ENCODE measurements around the gene C1orf50.
A peak's percentile ranks its signal among the peaks of the same experiment; 100 is the strongest.

The C1orf50 gene

DNA sequence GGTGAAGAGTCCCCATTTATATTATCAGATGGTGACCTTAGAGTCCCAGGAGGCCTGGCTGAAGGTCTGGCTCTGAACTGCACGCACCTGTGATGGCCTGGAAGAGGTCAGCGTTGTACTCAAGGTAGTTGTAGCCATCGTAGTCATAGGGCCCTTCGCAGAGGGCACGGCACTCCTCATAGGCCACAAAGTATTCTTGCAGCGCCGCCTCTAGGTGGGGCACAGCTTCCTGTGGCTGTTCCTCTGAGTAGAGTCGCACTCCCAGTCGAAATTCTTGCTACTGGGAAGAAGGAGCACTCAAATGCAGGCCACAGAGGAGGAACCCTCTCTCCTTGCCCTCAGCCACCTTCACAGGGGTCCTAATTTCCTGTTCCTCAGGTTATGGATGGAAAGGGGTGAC lies 7.9 kb upstream of the C1orf50 start:
- no peak for DNase-seq (ENCODE audit: low spot score)

DNA sequence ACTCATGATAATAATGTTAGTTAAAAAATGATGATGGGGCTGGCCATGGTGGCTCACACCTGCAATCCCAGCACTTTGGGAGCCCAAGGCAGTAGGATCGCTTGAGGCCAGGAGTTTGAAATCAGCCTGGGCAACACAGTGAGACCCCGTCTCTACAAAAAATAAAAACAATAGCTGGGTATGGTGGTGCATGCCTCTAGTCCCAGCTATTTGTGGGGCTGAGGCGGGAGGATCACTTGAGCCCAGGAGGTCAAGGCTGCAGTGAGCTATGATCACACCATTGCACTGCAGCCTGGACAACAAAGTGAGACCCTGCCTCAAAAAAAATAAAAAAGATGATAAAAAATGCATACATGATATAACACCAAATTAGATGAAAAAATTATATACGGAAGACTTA lies 5.5 kb upstream of the C1orf50 start:
- DNase-seq (ENCODE audit: low spot score), result no peak

GRCh38 chr1:42762269-42762668 lies 4.8 kb upstream of the C1orf50 start:
- no peak for DNase-seq (ENCODE audit: low spot score)

GRCh38 chr1:42765269-42765668 lies 1.8 kb upstream of the C1orf50 start:
- DNase-seq (ENCODE audit: low spot score), result no peak

DNA sequence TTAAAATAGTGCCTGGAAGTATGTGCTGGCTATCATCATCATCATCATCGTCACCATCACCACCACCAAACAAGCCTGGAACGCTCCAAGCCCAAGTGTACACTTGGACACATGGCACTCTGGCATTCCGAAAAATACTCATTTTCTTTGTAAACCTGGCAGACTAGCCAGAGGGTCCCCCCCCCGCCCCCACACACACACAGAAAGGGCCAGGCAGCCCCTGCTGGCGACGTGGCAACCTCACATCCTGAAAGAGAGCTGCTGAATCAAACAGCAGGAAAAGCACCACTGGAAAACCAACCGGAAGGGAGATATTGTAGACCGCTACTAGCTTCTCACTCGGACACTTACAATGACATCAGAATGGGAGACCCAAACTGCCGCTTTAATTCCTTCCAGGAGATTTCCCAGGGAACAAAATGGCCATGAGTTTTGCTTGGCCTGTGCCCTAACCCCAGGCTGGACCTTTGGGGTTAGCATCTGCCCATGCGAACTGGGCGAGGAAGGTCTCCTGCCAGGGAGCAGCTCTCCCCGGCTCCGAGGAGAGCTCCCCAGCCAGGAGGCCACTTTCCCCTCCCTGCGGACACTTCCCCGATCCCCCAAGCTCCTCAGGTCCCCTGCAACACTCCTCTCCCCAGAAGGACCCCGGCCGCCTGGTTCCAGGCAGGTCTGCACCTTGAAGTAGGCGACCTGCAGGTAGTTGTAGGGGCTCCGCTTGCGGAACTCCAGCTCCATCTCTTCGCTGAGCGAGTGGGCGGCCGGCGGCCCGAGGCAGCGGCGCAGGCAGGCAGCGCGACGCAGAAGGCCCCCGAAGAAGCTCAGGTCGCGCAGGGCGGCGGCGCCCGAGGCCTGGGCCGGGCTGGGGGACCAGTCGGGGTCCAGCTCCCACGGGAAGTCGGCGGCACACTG lies 963 bp upstream of the C1orf50 start:
- DNase-seq (ENCODE audit: low spot score), result peak; percentile 74

- no peak for DNase-seq (ENCODE audit: low spot score)
These were observed 506 bp downstream of the C1orf50 start for GRCh38 chr1:42767510-42768000.

DNA sequence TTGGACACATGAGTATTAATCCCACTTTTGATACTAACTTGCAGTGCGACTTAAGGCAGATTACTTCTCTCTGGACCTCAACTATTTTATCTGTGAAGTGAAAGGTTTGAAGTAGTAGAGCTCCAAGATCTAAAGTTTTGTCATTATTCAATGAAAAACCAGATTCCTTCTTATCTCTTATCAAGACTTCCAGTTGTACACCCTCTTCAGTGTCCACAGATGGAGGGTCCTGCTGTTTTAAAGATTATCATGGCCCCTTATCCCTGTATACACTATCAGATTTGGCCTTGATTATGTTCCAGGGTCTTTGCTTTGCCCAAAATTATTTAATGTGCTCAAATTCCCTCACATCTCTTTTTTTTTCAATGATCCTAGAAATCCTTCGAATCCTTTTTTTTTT lies 1.1 kb downstream of the C1orf50 start:
- DNase-seq (ENCODE audit: low spot score), result no peak

DNA sequence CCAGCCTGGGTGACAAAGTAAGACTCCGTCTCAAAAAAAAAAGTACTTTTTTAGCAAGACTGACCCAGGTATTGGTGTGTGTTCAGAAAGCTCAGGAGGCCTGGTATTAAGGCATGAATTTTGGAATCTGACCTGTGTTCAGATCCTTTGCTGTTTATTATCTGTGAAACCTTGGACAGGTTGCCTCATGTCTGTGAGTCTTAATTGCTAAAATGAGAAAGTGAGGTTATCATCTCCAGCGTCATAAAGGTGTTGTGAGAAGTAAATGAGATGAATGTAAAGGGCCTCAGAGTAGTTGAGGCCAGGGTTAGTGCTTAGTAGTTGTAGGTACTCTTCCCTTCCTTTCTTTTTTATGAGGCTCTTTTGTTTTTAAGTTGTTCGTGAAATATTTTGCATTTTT lies 2.8 kb downstream of the C1orf50 start:
- no peak for DNase-seq (ENCODE audit: low spot score)

DNA sequence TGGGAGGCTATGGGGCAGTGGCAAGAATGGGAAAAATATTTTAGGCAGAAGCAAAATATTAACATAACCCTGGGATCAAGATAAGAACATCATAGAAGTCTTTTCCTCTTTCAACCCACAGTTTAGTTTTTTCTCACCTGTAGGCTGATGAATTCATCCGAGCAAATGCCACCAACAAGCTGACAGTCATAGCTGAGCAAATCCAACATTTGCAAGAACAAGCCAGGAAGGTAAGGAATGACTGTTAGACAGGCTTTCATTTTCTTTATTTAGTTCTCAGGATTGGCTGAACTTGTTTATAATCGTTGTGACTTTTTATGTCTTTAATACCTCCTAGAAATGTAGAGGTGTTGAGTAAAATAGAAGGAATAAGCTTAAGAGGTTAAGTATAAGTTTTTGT lies 6.4 kb downstream of the C1orf50 start:
- DNase-seq (ENCODE audit: low spot score), result no peak

DNA sequence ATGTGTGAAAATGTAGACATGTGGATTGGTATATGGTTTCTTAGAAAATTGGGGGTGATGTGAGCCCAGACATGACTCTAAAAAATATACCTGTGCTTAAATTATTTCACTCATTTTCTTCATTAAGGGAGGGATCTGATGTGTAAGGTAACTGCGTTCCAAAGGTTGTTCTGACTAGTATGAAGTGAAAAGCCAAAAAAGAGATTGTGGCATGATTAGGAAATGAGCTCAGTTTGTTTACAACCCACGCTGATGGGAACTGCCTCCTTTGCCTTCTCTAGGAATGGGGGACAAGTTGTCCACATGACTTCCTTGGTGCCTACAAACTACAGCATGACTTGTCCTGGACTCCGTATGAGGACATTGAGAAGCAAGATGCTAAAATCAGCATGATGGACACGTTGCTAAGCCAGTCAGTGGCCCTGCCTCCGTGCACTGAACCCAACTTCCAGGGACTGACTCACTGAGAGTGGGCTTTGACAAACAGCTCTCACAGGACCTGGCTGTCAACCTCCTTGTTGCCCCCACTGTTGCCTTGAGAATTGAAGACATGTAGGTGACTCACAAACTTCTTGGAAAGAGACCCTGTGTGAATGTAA lies 8.0 kb downstream of the C1orf50 start:
- DNase-seq (ENCODE audit: low spot score), result no peak

DNA sequence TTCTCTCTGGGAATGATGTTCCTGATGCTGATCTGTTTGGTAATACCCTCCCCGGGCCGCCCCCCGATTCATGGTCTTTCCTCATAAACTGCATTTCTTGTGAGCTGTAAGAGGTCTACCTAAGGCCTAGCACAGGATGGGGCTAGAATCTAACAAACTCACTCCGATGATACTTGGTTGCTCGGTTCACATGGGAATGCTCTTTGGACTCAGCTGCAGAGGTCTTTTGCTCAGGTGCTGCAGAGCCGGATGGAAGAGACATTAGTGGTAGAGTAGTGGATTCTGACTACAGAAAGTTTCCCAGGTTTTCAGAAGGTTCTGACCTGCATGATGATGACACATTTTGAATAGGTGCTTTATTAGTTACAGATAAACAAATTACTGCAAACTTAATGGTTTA lies 9.5 kb downstream of the C1orf50 start:
- no peak for DNase-seq (ENCODE audit: low spot score)

DNA sequence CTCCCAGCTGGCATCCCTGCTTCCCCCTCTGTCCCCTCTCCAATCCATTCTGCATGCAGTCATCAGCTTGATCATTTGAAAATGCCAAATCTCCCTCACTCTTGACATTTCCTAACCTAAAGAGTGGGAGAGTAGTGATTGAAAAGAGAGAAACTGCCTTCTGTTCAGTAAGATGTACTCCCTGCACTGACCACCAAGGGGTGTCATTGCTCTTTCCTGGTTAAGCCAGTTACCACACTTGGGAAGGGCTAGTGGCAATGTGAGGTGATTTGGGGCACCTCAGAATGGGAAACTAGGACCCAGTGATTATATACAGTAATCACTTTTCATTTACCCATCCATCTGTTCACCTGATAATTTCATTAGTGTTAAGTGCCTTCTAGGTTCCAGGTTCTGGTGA lies 10.8 kb downstream of the C1orf50 start:
- peak; percentile 71 for DNase-seq (ENCODE audit: low spot score)

GRCh38 chr1:42779725-42780124 lies 12.7 kb downstream of the C1orf50 start:
- no peak for DNase-seq (ENCODE audit: low spot score)

- no peak for DNase-seq (ENCODE audit: low spot score)
These were observed 13.1 kb downstream of the C1orf50 start for GRCh38 chr1:42780176-42780575.

DNA sequence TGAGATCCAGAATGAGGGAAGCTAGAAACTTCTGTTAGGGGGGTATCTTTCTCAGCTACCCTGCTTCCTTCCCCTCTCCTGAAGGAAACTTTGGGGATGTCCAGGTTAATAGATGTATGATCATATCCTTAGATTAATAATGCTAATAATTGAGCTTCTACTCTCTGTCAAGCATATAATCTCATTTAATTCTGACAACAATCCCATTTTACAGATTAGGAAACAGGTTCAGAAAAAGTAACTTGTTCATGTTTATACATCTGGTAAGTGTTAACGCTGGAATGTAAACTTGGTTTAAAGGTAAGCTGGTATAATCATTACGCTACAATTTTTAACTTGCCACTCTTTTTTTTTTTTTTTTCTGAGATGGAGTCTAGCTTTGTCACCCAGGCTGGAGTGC lies 16.0 kb downstream of the C1orf50 start:
- DNase-seq (ENCODE audit: low spot score), result no peak

- no peak for DNase-seq (ENCODE audit: low spot score)
These were observed 17.5 kb downstream of the C1orf50 start for GRCh38 chr1:42784547-42784945.

DNA sequence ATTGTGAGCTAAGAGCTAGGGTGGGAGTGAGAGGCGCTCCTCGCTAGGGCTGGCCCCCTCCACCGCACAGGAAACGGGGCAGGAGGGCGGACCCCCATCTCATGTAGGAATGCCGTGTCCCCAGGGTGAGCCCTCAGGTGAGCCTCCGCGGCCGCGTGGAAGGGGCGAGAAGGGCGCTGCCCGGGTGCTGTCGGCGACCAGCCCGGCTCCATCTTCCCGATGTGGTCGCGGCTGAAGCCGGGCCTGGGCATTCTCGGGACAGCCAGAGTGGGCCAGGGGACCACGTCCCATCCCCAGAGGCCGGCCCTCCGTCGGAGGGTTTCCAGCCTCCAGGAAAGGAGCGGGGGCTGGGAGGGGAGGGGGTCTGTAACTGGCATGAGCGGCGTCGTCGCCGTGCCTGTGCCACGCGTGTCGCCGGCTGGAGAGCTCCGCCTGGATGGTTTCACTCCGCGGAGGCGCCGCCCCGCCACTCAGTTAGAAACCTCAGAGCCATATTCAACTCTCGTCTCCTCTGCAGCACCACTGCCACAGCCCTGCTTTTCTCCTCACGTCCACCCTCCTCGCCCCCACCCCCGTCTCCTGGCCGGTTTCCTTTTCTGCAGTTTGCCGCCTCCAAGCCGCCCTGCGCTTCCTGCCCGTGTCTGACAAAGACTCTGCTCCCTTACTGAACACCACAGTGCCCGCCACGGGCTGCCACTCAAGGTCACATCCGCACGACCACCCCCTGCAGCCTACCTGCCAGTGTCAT lies 18.1 kb downstream of the C1orf50 start, which contains the start of gene TMEM269:
Gene TMEM269 (plus strand): TSS at position 46 of the 748 bp plus-strand sequence. CDS start 4,903 bp downstream, outside the sequence.
- no peak for DNase-seq (ENCODE audit: low spot score)

GRCh38 chr1:42786097-42786496 lies 19.0 kb downstream of the C1orf50 start:
- no peak for DNase-seq (ENCODE audit: low spot score)

- DNase-seq (ENCODE audit: low spot score), result peak; percentile 58
These were observed 21.0 kb downstream of the C1orf50 start for GRCh38 chr1:42788021-42788420.

- no peak for DNase-seq (ENCODE audit: low spot score)
These were observed 26.8 kb downstream of the C1orf50 start for GRCh38 chr1:42793824-42794223.

- DNase-seq (ENCODE audit: low spot score), result no peak
These were observed 30.4 kb downstream of the C1orf50 start for GRCh38 chr1:42797414-42797813.

DNA sequence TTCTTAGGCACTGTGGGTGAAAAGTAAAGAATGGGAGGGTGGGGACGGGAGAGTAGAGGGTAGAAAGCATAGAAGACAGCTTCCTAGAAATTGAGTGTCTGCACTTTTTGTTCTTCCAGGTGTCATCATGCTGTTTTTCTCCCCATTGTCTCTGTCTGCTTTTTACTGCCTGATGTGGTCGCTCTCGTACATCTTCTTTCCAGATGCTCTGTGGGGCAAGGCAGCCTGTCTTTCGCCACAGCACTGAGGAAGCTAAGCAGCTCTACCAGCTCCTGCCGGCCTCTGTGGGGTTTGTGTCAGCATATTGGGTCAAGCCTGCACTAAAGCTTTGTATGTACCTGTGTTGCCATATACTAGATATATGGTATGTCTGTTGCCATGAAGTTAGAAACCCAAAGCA lies 30.9 kb downstream of the C1orf50 start:
- DNase-seq (ENCODE audit: low spot score), result no peak
